ENCODE data around the gene CCDC102A.

Gene CCDC102A

DNA sequence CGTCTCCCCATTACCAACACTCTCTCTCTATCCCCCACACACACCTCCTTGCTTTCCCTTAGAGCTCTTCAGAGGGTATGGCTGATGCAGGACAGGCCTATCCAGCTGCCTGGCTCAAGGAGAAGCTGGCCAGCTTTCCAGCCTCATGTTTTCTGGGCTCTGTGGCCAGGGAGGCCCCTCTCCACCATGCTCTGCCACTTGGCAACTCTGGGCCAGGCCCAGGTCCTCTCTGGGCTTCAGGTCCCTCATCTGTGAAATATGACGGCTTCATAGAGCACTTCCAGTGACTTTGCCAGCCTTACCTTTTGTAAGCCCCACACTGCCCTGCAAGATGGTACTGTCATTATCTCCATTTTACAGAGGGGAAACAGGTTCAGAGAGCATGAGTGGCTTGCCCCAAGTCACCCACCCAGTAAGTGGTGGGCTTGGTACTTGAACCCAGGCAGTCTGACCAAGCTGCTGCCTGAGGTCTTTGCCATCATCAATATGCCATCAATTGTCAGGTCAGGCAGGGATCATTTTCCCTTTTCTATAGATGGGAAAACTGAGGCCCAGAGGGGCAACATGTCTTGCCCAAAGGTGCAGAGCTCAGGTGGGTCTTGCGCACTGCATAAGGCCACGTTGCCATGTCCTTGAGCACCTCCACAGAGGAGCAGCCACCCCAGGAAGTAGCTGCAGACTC, 5.5 kb upstream of the CCDC102A start:
- no peak overlapping the region for H3K4me3 ChIP-seq (ENCODE audit: low read depth, low read length)
- DNase-seq (ENCODE audit: low read depth) = no peak
- TF ChIP-seq, protein P1, sequence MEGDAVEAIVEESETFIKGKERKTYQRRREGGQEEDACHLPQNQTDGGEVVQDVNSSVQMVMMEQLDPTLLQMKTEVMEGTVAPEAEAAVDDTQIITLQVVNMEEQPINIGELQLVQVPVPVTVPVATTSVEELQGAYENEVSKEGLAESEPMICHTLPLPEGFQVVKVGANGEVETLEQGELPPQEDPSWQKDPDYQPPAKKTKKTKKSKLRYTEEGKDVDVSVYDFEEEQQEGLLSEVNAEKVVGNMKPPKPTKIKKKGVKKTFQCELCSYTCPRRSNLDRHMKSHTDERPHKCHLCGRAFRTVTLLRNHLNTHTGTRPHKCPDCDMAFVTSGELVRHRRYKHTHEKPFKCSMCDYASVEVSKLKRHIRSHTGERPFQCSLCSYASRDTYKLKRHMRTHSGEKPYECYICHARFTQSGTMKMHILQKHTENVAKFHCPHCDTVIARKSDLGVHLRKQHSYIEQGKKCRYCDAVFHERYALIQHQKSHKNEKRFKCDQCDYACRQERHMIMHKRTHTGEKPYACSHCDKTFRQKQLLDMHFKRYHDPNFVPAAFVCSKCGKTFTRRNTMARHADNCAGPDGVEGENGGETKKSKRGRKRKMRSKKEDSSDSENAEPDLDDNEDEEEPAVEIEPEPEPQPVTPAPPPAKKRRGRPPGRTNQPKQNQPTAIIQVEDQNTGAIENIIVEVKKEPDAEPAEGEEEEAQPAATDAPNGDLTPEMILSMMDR (conservative IDR thresholded peaks at IDR 0.05; ENCODE audit: low read depth, low read length) = no peak

DNA sequence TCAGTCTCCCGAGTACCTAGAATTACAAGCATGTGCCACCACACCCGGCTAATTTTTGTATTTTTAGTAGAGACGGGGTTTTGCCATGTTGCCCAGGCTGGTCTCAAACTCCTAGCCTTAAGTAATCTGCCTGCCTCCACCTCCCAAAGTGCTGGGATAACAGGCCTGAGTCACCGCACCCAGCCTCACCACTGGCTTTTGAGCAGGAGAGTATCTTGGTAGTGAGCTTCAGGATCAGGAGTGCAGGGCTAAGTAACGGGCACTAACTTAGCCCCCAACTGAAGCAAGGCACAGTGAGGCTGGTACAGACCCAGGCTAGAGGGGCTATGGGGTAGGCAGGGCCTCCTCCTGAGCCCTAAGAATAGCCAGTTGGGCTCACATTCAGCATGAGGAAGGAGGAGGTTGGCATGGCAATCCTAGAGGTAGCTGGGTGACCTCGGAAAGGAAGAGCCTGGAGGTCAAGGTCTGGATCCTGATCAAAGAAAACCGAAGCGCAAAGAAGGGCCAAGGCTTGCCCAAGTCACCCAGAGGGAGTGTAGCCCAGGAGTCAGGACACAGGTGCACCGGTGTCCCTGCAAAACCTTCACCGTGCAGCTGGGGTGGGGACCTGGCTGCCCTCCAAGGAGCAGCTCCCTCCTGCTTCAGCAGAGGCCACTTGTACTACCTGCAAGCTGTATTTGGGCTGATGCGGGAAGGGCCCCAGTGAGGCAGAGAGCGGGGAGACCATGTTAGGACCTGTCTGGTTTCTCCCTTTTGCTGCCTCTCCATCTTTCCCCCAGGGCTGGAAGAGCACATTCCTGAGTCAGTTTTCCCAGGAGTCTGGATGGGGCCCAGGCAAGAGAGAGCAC, 4.8 kb upstream of the CCDC102A start:
- no peak for DNase-seq (ENCODE audit: low read depth)
- TF ChIP-seq, protein P1 (conservative IDR thresholded peaks at IDR 0.05; ENCODE audit: low read depth, low read length) = no peak
- H3K4me3 ChIP-seq (ENCODE audit: low read depth, low read length) = no peak overlapping the region

DNA sequence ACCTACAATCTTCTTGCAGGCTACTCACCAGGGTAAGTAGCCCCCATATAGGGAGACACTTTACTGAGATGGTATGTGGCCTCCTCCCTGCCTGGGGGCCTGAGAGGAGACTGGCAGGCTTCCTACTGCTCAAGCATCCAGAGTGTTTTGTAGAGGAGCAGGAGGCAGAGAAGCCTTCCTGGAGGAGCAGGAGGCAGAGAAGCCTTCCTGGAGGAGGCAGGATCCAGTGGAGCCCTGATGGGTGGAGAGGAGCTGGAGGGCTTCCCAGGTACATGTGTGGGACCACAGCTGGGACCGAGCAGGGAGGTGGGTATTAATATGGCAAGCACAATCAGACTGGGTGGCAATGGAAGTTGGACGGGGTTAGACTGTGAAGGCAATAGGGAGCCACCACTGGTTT, 4.0 kb upstream of the CCDC102A start:
- H3K4me3 ChIP-seq (ENCODE audit: low read depth, low read length) = no peak overlapping the region
- DNase-seq (ENCODE audit: low read depth) = no peak
- TF ChIP-seq, protein P1 (conservative IDR thresholded peaks at IDR 0.05; ENCODE audit: low read depth, low read length) = no peak

- TF ChIP-seq, protein P1 (conservative IDR thresholded peaks at IDR 0.05; ENCODE audit: low read depth, low read length) = no peak
- no peak overlapping the region for H3K4me3 ChIP-seq (ENCODE audit: low read depth, low read length)
- no peak for DNase-seq (ENCODE audit: low read depth)
Observed at GRCh38 chr16:57539072-57539796, 2.9 kb upstream of the CCDC102A start.

- no peak for DNase-seq (ENCODE audit: low read depth)
- H3K4me3 ChIP-seq (ENCODE audit: low read depth, low read length) = no peak overlapping the region
- TF ChIP-seq, protein P1 (conservative IDR thresholded peaks at IDR 0.05; ENCODE audit: low read depth, low read length) = no peak
Observed at GRCh38 chr16:57538235-57538721, 1.9 kb upstream of the CCDC102A start.

DNA sequence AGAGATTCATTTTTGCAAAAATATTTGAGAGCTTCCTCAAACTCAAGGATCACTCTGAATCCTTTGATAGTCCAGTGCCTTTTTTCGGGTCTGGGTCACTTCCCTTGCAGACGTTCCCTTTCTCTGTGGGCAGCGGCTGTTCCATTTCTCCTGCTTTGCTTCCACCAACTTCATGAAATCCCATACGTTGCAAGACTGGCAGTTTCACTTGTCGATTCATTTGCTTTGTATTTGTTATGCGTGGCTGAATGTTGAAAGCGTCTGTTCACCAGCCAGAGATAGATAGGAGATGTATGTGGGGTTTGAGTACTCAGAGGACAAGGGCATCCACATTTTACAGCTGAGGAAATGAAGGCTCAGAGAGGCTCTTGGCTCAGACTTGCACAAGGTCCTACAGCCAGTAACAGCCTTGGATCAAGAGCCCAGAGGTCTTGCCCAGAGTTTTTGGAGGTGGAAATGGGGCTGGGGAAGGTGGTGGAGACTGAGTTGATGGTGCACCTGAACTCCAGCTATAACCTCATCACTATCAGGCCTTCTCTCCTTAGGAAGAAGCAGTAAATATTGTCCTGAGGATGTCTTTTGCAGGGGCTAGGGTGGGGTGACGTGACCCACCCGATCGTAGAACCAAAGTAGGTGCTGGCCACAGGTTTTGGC, 1.3 kb upstream of the CCDC102A start:
- TF ChIP-seq, protein P1 (conservative IDR thresholded peaks at IDR 0.05; ENCODE audit: low read depth, low read length) = no peak
- no peak for DNase-seq (ENCODE audit: low read depth)
- no peak overlapping the region for H3K4me3 ChIP-seq (ENCODE audit: low read depth, low read length)

Data from choroid plexus epithelial cell (primary cell).